ENCODE results near the gene RALA.
A peak's percentile ranks its signal among the peaks of the same experiment; 100 is the strongest.

The RALA gene

DNA sequence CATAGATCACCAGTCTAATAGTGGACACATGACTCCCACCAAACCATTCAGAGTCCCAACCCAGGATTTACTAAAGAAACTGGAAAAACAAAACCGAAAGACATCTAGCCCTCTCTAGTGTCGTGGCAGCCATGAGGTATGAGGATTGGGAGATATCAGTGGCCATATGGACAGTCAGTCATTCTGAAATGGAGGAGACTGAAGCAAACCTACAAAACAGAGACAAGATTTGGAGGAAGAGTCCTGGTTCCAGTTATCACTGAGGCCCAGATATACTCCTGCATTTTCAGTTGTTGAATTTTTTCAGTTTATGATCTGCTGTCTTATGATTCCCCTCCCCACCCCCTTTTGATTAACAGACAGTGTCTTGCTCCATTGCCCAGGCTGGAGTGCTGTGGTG is 9.1 kb upstream of the RALA start:
- DNase-seq: no peak

DNA sequence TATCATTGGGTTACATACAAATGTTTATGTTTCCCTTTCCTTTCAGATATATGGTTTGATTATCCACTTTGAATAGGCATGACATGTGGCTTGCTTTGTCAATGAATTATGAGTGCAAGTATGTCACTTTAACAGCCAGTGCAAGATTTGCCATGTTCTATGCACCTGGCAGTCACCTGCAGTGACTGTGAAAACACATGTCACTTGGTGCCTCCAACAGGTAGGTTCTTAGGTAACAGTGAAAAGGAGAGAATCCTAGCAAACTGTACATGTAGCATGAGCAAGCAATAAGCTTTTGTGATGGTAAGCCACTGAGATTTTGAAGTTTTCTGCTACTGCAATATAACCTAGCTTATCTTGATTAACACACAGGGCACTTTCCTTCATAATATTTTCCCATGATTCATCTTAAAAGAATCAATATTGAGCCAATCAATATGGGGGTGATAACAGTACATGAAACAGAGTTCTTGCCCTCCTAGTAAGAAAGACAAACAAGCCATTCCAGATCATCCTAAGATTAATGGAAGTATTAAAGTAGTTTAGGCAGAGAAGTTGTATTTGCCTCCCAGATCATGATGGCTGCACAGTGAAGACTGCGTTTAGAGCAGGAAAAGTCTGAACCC is 7.9 kb upstream of the RALA start:
- DNase-seq: no peak

DNA sequence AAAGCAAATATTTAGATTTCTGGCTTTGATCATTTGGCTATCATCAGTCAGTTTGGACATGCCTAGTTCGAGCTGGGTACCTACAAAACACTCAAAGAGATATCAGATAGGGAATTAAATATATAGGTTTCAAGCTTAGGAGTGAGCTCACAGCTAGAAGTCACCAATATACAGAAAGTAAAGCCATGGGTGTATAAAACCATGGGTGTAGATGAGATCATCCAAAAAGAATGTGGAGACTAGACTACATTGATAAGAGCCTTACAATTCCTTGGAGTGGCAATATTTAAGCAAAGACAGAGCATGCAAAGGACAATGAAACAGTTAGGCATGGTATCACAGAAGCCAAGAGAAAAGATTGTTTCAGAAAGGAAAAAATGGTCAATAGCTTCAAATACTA is 7.2 kb upstream of the RALA start:
- no peak for DNase-seq

DNA sequence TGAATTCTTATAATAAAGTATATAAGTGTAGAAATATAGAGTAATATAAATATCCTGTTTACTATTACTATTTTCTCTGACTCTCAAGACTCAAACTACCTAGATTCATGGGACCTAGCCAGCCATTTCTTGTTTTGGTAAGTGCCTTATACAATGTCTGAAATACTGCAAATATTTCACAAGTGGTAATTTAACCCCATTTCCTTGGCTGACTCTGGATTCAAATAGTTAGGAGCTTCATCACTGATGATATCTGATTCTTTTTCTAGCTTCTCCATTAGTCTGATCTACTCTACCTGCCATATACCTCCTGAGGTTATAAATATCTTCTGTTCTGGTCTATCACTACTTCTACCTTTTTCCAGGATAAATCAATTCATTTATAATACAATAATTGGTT is 6.4 kb upstream of the RALA start:
- no peak for DNase-seq

DNA sequence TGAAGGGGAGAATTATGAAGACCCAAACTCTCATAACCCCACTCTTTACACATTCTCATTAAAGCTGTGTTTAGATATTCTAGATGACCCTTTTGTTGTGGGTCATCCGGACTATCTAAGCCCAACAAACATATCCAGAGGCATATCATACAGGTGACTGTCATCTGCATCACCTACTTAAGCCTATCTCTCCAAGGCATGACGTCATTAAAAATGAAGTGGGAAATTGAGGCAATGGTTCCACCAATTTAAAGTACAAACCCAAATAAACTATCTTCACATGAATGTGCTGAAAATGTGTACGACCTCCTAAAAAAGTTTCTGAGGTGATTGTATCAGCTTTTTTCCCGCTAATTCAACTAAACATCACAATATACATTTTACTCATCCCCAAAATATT is 4.5 kb upstream of the RALA start:
- DNase-seq: no peak

DNA sequence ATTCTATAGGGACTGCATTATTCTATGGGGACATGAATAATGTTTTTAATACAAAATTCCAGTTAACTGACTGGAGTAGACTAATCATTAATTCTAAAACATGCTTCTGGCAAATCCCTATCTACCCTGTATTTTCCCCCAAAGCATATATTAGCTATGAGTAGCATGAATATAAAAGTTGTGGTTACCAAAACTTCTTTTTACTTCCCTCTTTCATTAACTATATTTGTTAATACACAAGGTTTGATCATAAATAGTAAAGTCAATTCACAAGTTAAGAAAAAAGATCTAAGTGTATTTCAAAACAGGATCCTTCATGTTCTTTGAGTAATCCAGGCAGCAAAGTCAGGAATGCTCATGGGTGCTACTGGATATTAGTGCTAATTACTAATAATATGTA is 2.9 kb upstream of the RALA start:
- no peak for DNase-seq

DNA sequence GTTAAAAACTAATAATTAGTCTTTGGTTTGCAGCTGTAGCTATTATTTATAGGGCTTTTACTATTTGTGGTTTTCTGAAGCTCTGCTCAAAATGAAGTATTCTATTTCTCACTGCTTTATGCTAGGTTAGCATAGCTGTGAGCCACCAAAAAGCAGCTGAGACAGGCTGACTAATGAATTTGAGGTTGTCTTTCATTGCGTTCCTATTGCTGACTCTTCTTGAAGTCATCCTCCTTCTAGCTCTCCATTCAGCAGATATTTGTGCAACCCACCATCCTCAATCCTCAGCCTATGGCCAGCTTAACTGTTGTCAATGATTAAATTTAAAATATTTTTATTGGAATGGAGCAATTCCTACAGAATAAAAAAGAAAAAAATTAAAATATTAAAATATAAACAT is 2.1 kb upstream of the RALA start:
- no peak for DNase-seq

DNA sequence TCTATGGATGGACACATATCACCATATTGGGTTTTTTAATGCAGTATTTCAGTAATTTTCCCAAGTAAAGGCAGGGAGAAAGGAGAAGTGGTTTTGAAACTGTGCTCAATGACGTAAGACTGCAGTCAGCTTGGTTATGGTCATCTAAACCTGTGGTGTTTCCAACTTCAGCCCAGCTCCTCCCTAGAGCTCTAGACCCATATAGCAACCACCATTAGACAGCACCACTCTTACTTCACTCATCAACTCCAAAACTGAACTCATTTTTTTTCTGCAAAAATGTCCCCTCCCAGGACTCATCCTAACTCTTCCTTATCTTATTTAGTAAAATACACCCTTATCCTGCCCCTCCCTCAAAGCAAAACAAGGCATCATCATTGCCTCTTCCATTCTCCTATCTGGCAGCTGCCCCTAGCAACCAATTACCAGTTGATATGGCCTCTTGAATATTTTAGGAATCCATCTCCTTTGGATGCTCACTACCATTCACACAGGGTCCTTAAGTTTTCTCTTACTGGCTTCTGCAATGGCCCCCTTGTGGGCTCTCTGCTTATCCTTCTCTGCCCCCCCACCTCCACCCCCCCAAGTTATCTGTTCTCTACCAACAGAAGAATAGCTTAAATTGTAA is 1.5 kb upstream of the RALA start:
- DNase-seq: no peak

DNA sequence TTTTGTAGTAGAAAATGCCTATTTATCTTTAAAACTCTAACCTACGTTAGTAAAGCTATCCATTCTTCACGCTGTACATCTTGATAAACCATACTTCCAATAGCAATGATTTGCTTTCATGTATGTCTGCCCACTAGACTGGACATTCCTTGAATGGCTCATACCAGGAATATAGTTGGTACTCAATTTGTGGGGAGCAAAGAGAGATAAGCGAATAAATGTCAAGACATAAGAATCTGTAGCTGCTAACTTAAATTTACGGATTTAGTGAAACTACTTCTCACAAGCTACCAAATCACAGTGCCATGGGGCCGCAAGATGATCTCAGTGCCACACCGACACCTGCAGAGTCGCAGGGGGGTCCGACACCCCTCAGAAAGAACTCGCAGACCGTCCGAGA is 763 bp upstream of the RALA start:
- DNase-seq: no peak

DNA sequence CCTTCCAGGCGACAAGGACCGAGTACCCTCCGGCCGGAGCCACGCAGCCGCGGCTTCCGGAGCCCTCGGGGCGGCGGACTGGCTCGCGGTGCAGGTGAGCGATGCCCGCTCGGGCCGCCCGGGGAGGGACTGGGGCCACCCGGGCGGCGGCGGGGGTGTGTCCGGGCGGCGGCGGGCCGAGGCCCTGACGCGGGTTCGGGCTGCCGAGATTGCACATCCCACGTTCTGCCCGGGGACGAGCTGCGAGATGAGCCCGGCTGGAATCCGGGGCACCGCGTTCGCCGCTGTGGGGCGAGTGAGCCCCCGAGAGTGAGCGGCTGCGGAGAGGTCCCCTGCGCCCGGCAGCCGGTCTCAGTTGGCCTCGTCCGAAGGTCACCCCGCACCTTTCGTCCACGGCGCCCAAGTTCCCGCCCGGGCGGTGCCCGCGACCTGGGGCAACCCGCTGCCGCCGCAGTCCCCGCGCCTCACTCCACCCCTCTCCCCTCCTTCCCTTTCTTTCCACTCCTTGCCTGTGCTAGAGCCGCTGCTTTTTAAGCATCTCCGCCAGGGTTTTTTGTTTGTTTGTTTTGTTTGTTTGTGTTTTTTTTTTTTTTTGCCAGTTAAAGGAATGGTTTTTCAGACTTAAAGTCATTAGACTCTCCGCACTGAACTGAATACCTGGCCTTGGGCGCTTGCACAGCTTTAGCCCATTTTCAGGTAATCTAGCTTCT is 515 bp downstream of the RALA start:
- peak in 2 of 4 experiments; percentile 10 to 27 for DNase-seq

DNA sequence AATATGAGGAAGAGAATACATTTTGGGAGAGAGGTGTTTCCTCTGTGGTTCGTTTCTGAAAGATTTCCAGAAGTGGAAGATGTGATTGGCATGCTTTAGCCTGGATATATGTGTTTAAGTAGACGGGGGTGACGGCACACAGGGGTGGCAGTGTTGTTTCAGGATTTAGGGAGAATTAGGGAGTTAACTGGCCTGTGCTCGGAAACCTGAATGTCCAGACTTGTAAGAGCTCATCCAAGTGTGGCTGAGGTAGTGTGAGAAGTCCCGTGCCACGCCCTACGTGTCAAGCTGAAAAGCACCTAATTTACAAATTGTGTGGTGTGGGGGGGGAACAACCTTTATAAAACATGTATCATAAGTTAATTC is 1.1 kb downstream of the RALA start:
- DNase-seq: no peak

DNA sequence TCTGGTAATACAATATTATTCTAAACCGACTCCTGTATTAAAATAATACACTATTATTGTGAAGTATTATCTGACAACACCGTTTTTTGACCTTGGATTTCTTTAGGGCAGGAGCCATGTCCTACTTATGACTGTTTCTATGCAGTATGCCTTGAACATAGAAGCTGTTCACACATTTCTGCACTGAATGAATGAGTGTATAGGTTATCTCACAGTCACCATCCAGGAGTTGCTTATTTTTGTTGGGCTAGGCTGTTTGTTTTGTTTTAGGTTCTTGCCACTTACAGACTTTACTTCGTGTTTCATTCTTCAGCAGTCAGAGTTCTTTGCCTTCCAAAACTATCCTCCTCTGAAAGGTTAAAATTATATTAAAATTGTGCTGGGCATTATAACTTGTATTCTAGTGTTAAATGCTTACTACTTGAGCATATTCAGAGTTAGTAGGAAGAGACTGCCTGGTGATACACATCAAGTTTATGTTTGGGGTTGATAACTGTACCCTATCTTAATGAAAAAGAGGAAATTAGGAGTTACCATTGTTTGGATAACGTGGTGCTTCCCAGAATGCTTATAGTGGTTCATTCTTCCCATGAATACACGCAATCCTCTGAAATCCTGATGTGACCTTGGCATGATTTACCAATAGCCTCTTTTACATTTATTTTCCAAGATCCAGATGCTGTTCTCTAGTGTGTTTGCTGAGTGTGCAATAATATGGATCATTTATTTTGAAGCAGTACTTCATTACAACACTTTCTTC is 1.7 kb downstream of the RALA start:
- no peak for DNase-seq

DNA sequence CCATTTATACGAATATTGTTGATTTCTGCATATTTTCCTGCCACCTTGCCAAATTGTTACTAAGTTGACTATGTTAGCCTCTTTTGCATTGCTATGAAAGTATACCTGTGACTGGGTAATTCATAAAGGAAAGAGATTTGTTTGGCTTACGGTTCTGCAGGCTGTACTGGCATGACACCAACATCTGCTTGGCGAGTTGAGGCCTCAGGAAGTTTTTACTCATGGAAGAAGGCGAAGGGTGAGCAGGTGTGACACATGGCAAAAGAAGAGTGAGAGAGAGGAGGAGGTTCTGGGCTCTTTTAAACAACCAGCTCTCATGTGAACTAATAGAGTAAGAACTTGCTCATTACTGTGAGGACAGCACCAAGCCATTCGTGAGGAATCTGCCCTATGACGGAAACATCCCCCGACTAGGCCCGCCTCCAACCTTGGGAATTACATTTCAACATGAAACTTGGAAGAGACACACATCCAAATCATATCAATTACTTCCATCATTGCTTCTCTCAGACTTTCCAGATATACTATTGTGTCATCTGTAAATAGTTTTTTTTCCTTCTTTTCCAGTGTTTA is 8.4 kb downstream of the RALA start:
- DNase-seq: no peak

DNA sequence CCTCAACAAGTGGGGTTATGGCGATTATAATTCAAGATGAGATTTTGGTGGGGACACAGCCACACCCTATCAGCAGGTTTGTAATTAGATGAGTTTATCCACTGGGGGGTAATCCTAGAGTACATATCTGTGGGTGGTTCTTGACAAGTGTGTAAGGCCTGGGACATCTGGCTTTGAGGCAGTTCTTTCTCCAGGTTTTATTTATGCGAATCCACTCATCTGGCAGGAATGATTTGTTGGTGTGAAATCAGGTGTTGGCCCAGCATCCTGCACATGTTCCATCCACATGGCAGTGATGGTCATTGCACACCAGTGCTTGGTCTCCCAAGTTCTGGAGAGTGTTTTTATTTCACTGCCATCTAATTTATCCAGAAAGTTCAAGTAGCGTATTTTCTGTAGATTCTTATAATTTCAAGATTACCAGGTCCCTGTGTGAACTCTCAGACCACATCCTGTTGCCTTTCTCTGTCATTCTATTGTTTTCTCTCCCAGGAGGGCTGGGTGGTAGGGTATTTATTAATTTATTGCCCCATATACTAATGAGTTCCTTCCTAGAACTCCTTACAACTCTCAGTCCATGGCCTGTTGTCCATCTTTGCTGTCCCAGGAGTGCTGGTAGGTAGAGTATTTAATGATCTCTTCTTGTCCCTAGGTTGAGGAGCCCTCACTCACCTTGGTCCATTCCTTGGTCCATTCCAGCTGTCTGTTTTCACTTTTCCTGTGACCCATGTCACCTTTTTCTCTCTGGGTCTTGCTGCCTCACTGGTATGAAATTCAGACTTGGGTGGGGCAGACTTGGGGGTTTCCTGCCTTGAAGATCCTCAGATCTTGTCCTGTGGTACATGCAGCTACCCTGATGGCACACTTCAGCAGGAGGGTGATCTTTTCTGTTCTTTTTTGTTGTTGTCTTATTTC is 10.4 kb downstream of the RALA start:
- DNase-seq: no peak

DNA sequence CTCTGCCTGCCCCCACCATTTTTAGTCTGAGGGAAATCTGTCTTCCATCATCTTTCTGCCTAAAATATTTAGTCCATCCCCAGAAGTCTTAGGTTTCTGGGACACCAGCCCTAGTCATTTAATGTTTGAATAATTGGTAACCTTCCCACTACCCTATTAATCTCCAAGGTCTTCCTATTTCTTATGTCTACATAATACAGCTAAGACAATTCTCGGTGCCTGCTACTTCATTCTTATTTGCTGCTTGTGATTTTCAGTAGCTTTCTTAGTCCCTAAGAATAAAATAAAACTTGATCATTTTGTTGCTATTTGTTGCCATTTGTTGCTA is 11.1 kb downstream of the RALA start:
- DNase-seq: no peak

DNA sequence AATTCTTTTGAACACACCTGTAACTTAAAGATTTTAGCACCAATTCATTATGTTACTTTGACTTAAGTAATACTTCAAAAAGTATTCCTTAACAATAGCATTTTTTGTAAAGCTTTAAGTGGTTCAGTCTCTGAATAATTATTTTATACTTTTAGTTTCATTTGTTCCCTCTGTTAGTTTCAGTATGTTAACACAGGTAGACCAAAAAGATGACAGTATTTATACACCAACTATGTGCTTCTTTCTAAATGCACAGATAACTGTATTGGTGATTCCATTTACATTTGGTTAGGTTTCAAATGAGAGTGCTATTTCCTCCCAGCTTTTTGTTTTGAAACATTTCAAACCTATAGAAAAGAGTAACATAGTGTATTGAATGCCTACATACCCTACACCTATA is 14.0 kb downstream of the RALA start:
- no peak for DNase-seq

DNA sequence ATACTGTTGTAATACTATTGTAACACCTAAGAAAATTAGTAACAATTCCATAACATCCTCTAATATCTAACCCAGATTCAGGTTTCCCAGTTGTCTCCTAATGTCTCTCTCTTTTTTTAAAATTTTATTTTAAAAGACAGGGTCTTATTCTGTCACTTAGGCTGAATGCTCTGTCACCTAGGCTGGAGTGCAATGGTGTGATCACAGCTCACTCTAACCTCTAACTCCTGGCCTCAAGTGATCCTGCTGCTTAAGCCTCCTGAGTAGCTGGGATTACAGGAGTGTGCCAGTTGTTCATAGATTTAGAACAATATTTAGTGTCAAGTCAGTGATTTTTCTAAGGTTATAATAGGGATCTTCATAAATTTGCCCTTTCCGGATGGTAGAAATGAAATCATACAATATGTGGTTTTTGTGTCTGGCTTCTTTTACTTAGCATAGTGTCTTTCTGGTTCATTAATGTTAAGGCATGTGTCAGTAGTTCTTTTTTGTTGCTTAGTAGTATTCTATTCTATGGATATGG is 14.7 kb downstream of the RALA start:
- no peak for DNase-seq

DNA sequence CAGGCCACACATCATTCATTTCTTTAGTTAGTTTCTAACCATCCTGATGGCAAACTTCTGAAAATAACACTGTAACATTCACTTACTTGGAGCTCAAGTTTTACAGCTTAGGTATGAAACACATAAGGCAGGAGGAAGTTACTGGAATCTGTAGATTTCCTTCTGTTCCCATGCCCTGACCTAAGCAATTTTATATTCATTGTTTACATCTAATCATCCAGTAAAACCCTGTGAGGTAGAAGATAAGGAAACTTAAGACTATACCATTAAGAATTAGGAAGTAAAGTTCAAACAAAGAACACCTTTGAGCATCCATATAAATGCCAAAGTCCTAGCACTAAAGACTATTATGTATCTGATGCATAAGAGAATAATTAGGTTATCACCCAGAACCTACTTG is 19.5 kb downstream of the RALA start:
- no peak for DNase-seq

DNA sequence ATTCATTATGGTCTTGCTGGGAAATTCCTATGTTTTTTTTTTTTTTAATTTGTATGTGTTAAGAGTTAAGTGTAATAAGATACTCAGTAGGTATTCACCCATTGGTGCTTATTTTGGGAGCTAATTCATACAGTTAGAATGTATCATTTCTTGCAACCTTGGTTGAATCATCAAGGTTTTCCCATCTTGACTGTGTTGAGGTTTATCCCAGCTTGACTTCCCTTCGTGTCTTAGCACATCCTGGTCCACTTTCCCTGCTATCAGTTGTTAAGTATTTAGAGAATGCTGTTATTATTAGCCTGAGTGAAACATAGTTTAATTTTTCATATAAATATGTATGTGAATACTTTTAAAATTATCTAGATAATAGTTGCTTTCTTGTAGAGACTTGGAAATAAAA is 20.8 kb downstream of the RALA start:
- DNase-seq: no peak

DNA sequence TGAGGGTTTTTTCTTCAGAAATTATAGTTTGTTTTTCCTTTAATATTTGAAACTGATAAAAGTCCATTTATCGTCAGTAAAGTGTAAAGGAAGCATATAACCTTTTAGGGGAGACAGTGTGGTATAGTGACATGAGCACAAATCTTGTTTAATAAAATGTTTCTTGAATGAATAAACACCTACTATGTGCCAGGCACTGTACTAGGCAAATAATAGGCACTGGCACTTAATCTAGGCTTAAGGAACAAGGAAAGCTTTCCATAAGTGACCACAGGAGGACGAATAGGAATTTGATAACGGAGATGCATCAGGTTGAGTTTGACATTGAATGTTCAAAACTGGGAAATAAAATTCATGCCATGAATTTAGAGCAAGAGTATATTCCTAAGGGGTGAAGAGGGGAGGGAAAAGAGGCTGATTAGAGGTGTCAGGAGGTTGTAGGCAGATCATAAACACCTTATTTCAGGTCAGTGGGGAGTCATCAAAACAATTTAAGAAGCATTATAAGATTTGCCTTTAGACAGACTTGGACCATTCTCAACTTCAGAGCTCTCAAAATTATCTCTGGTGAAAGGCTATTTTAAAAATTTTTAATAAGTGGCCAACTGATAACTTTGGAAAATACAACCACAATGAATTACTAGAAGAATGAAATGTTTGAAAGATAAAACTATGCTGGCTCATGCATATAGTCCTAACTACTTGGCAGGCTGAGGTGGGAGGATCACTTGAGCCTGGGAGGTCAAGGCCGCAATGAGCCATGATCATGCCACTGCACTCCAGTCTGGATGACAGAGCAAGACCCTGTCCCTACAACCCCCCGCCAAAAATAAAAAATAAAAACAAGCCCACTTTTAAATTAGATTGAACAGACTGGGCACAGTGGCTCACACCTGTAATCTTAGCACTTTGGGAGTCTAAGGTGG is 22.4 kb downstream of the RALA start:
- DNase-seq: no peak

DNA sequence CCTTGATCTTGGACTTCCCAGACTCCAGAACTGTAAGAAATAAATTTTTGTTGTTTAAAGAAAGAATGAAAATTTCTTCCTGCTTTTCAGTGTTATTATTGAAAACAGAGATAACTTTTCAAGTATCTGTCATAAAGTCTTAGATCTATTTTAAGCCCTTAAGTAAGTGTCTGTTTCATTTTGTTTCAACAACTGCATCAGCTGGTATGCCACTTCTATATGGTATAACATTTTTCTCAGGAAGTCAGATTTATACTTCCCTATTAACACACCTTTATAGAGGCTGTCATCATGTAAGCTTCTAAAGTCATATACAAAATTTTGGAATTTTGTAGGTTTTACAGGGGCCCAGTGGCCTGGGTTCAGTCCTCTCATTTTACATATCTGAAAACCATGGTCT is 24.4 kb downstream of the RALA start:
- no peak for DNase-seq

All from activated CD4-positive, CD25-positive, alpha-beta regulatory T cell (primary cell).